Retina (tissue), 1 donor: ENCODE measurements around the gene CRLF1.
A peak's percentile ranks its signal among the peaks of the same experiment; 100 is the strongest.

Experiments used
- DNase-seq: peaks from one replicate; pipeline ENCODE4 v3.0.0-alpha.2; 2016

CRLF1 gene

DNA sequence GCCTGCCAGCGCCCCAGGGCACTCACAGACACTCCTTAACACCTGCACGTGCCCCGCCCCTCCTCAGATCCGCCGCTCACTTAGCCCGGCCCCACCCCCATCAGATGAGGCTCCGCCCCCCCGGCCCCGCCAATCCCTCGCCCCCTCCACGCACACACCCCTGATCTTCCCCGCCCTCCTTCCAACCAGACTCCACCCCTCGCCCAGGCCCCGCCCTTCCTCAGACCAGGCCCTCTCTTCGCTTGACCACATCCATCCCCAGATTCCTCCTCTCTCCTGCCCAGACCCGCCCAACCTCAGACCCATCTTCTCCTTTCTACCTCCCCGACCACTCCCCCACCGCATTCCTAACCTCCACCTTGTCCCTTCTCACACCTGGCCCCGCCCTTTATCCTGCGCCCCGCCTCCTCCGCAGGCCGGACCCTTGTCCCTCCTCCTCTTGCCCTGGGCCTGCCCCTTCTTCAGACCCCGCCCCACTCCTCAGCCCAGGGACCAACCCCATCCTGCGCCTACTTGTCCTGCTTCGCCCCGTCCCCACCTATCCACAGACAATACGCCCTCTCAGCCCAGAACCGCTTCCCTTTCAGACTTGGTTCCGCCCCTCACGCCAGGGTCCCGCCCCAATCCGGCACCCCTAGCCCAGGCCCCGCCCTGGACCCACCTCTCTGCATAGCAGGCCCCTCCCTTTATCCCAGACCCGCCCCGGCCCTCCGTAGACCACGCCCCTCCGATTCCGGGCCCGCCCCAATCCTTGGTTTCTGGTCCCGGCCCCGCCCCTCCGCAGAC lies 29.8 kb upstream of the CRLF1 start:
- peak; percentile 88 for DNase-seq

DNA sequence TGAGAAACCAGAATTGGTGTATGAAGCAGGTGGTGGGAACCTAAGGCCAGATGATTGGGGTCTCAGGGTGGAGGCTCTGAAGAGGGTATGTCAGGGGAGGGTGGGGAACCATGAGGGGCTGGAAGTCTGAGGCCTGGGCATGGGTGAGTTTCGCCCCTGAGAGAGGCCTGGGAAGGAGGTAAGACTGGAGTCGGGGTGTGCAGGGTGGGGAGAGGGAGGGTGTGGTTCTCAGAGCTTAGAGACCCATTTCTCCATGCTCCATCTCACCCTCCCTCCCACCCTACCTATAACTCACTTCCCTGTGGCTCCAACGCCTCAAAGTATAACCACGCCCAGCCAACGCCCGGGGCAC lies 29.2 kb upstream of the CRLF1 start:
- no peak for DNase-seq

DNA sequence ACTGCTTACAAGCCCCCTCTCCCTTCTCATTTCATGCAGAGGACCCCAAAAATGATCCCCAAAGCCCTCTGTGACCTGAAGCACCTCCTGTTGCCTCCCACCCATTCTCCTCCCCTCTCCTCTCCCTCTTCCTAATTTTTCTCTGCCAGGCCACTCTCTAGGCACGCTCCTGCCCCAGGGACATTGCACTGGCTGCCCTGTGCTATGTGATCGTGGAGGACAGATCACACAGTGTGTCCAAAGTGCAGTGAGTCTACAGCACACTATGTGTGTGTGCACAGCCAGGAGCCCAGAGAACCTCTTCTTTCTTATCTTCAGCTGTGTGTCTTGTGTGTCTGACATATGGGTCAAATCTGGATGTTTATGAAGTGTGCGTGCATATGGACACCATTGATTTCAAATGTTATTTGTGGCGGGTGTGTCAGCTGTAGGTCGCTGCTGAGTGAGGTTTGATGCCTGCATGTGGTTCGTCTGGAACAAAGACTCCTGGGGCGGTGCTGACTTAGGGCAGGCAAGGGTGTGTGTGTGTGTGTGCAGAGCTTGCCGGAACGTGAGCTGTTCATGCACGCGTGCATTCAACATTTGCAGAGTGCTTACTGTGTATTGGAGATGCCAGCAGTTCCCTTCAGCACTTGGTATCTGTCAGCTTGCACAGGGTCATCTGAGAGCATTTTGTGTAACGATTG lies 28.2 kb upstream of the CRLF1 start:
- DNase-seq: peak; percentile 61

DNA sequence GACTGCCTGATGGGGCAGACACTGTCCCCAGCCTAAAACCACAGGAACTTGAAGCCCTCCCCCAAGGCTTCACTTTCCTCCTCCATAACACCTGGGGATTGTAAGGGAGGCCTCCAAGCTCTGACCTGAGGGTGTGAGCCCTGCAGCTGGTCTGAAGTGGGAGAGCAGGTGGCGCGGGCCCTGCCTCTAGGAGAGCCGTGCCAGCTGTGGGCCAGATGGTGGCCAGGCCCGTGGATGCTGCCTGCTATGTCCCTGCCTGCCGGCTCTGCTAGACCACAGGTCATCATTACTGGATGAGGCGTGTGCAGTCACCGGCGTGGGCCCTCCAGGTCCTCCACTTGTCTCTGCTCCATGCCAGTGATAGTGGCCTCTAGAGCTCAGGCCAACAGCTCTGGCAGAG lies 26.7 kb upstream of the CRLF1 start:
- peak; percentile 19 for DNase-seq

DNA sequence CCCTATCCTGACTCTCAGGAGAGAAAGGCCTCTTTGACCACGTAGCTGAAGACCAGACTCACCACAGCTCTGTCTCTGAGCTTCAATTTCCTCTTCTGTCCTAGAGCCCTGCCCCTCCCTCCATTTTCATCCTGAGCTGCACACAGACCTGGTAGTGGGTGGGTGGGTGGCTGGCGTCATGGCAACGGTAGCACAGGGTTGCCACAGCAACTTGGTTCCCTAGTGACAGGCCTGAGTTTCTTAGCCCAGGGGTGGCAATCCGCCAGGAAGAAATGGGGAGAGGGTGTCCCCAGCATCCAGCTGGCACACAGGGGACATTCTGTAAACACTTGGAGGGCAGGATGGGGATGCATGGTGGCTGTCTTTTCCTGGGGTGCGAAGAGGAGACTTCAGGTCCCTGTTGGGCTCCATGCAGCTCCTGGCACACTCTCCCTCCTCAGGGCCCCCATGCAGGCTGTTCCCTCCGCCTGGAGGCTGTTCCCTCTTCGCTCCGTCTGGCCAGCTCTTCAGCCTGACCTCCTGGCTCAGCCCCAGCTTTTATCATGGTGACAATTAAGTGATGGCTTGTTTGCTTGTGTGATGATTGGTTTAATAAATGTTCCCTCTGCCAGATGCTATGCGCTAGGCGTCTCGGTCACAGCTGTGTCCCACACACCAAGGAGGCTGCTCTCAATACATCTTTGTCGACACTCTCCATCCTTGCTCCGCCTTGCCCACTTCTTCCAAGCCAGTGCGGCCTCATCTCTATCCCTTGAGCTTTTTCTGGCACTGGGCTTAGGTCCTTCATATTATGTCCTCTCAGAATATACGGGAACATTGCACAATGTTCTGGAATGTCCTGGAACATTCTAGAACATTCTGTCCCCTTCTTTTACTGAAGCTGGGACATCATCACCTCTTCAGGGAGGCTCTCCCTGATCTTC lies 22.8 kb upstream of the CRLF1 start:
- no peak for DNase-seq

DNA sequence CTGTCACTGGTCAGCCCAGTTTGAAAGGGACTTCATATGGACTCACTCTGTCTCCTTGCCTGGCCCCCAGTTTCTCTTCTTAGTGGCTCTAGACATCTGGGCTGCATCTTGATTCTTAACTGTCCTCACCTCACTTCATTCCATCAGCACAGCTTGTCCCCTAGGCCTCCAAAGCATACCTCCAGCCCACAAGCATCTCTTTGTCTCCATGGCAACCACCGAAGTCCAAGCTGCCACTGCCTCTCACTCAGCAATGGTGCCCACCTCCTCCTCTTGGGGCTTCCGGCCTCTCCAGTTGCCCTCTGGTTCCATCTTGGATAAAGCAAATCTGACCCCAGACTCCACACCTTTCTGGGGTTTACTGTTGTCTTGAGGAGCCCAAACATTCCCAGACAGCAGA lies 20.3 kb upstream of the CRLF1 start:
- DNase-seq: no peak

DNA sequence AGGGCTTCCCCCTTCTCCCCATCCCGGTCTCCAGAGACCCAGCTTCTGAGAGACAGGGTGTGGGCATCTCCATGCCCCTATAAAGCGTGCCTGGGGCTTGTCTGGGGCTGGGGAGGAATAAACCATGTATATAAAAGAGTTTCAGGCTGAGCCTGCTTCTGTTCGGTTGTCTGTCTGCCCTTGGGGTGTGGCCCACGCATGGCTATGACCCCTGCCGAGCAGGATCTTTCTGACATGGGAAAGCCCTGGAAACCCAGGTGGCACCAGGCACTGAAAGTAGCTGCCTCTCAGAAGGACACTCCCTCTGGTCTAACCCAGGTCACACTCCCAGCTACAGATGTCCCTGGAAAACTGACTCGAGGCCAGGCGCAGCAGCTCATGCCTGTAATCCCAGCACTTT lies 14.3 kb upstream of the CRLF1 start:
- no peak for DNase-seq

DNA sequence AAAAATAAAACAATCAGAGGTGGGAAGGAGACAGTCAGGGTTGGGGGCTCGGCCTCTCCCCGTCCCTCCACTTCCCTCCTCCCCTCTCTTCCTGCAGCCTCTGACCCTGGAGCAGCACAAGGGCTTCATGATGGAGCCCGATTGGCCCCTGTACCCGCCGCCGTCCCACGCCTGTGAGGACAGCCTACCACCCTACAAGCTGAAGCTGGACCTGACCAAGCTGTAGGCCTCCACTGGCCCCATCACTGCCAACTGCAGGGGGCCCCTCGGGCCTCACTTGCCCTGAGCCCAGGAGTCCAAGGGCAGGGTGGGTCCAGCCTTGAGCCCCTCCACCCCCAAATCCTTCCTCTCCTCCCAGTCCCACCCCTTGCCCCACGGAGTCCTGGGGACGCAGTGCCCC lies 13.7 kb upstream of the CRLF1 start:
- DNase-seq: no peak

DNA sequence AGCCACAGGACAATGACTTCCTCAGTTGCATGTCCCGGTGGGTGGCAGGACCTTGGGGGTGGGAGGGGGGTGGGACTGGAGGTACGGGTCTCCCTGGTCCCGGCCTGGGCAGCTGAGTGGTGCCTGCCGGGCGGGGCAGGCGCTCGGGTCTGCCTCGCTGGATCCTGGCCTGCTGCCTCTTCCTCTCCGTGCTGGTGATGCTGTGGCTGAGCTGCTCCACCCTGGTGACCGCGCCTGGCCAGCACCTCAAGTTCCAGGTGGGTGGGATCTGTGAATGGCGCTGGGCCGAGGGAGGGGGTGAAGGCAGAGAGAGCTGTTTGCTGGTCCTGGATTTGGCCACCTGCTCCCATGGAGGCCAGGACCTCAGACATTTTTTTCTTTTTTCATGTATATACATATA lies 11.6 kb upstream of the CRLF1 start:
- no peak for DNase-seq

DNA sequence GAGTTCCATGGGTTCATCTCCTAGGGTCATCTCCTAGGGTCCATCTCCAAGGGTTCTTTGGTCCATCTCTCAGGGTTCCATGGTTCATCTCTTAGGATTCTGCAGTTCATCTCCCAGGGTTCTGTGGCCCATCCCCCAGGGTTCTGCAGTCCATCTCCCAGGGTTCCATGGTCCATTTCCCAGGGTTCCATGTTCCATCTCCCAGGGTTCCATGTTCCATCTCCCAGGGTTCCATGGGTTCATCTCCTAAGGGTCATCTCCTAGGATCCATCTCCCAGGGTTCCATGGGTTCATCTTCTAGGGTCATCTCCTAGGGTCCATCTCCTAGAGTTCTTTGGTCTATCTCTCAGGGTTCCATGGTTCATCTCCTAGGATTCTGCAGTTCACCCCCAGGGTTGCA lies 11.0 kb upstream of the CRLF1 start:
- no peak for DNase-seq

DNA sequence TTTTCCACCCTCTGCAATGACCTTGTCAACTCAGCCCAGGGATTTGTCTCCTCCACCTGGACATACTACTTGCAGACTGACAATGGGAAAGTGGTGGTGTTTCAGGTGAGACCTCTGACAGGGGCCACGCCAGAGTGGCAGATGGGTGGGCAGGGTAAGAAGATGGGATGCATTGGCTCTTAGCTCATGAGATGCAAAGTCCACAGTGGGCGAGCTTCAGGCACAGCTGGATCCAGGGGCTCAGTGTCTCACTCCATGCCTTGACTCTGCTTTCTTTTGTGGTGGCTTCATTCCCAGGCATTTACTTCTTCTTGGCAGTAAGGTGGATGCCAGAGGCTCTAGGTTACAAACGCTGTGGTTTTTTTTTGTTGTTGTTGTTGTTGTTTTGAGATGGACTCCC lies 9.4 kb upstream of the CRLF1 start:
- no peak for DNase-seq

DNA sequence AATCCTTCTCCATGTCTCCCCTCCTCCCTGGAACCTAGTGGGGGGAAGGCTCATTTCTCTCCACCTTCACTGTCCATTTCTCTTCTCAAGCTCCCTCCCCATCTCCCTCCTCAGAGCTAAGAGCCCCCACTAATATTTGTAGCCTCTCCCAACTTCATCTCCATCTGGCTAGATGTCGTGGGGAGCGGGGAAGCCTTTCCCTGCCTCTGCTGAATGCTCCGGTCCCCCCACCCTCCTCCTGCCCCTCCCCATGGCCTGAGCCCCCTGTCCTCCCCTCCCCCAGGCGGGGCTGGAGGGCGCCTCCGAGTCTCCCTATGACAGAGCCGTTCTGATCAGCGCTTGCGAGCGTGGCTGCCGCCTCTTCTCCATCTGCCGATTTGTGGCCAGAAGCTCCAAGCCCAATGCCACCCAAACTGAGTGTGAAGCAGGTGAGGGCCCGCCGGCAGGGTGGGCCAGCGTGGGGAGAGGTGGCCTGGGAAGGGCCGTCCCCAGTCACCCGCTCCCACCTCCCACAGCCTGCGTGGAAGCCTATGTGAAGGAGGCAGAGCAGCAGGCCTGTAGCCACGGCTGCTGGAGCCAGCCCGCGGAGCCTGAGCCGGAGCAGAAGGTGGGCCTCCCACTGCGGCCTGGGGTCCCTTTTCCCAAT lies 7.1 kb upstream of the CRLF1 start:
- DNase-seq: peak; percentile 62

DNA sequence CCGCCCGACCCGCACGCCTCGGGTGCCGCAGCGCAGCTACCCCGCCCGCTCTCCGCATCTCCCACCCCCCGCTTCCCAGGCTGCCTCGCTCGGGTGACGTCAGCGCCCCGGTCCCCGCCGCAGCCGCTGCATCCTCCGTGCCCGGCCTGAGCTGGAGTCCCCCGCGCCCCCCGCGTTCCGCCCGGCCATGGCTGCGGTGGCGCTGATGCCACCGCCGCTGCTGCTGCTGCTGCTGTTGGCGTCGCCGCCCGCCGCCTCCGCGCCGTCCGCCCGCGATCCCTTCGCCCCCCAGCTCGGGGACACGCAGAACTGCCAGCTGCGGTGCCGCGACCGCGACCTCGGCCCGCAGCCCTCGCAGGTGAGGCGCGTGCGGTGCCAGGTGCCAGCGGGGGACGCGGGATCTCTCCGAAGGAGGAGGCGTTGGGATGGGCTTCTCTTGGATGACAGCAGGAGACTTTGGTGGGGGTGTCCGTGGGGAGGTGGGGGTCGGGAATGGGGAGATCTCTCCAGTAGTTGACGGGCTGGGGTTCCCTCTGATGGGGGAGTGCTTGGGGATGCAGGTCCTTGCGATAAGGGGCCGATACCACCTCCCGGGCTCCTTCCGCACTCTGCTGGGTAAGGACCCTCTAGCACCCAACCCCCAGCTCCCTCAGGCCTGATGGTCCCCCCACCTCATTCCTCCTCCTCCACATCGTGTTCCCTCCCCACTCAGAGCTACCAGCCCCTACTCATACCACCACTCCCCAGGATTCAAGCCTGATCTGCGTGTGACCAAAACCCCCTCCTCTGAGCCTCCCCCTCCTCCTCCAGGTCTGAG lies 6.4 kb upstream of the CRLF1 start, which contains the start of gene TMEM59L:
TMEM59L (plus strand) TSS at position 99 of the 817 bp plus-strand sequence; CDS start at position 188, 89 bp downstream.
- DNase-seq: peak; percentile 70

DNA sequence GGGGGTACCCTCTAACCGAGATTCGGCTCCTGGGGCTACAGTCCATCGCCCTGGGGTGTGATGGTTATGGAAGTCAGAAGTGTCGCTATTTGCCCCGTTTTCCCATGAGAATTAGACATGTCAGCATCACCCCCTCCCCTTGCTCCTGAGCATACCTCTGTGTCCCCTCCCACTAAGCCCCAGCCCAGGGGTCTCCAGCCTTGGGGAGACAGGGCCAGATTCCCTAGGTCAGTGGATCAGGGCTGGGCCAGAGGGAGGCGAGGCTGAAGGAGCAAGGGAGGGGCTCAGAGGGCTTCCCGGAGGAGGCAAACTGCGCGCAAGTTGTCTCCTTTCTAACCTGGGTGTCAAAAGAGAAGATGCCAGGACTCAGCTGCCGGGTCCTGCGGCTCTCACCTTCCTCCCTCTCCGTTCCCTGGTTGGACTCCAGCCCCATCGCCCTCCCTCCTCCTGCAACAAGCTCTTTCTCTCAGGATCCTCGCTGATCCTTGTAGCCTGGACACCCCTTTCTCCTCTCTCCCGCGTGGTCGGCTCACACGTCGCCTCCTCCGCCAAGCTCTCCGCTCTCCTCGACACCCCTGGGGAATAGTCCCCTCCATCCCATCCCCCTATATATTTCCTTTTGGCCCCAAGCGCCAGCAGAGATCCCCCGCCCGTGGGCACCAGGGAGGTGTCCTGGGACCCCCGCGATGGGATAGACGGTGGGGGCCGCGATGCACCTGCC lies 5.6 kb upstream of the CRLF1 start:
- peak; percentile 70 for DNase-seq

DNA sequence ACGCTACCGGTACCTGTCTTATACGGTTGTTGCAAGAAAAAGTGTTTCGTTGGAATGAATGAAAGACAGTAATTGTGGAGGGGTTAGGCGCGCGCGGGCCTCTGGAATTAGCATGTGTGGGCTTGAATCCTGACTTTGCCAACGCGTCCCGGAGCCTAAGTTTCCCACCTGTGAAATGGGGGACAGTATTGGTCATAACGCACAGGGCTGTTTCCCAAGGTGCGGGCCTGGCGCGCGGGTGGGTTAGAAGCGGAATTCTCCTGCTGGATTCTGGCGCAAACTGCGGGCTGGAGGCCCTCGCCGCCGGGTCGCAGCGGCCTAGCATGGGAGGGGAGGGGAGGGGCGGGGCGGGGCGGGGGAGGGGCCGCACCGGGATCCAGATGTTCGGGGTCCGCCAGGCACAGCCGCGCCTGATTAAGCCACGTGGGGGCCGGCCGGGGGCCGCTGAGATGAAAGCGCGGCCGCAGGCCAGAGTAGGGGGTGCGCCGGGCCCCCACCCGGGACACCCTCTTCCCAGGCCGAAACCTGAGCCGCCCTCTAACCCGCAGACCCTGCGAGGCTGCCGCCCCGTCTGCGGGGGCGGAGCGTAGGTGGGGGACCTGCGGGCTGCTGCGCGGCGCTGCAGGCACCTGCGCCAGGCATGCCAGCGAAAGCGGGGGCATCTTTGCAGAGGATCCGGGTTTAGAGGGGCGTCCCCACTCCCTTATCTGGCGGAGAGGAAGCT lies 4.9 kb upstream of the CRLF1 start:
- DNase-seq: peak; percentile 47

DNA sequence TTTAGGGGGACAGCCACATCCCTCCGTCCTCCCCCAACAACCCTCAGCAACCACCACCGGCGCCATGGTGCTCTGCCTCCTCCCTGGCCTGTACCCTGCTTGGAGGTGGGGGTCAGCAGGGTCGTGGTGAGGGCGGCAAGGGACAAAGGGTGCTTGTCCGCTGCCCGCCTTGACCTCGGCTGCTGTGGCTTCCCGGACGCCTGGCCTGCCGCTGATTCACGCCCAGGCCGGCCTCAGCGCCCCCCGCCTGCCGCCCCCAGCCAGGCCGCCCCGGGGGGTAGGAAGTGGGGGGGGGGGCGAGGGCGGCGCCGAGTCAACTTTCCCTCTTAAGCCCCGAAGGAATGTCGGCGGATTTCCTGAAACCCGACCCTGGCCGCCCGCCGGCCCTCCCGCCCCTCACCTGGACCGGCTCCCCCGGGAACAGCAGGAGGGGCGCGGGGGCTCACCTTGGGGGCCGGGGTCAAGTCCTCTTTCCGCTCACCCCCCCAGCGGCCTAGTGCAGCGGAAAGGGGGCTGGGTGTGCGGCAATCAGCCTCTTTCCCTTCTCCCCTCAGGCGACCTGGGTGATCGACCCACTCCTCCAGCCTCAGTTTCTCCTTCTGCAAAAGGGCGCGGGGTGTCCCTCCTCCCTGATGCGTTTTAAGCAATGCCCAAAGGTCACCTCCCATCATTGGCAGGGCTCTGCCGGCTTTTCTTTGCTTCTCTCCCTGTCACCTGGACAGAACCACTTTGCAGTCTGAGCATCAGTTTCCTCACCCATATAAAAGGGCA lies 4.1 kb upstream of the CRLF1 start:
- no peak for DNase-seq

DNA sequence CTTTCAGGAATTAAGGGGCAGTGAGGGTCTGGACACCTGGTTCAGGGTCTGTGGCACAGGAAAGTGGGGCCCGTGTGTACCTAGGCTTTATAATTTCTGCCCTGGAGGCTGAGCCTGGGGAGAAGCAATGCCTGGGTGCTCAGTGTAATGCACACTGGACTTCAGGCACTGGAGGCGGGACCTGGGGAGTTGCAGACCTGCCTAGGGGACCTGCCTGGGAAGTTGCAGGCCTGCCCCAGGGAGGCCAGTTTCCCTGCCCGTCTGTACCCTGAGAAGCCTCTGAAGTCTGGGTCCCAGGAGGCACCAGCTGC lies 3.6 kb upstream of the CRLF1 start:
- no peak for DNase-seq

DNA sequence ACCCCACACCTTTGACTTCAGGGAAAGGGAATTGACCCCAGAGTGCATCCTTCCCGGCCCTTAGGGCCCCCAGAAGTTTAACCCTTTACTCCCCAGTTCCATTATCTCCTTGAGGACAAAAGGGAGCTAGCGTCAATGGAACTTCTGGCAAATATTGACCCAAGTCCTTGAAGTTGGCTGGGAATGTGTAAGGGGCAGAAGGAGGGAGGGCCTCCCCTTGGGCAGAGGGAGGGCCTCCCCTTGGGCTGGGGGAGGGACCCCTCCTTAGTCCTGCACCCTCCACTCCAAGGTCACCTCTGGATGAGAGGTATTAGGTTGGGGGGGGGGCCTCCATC lies 3.1 kb upstream of the CRLF1 start:
- no peak for DNase-seq

DNA sequence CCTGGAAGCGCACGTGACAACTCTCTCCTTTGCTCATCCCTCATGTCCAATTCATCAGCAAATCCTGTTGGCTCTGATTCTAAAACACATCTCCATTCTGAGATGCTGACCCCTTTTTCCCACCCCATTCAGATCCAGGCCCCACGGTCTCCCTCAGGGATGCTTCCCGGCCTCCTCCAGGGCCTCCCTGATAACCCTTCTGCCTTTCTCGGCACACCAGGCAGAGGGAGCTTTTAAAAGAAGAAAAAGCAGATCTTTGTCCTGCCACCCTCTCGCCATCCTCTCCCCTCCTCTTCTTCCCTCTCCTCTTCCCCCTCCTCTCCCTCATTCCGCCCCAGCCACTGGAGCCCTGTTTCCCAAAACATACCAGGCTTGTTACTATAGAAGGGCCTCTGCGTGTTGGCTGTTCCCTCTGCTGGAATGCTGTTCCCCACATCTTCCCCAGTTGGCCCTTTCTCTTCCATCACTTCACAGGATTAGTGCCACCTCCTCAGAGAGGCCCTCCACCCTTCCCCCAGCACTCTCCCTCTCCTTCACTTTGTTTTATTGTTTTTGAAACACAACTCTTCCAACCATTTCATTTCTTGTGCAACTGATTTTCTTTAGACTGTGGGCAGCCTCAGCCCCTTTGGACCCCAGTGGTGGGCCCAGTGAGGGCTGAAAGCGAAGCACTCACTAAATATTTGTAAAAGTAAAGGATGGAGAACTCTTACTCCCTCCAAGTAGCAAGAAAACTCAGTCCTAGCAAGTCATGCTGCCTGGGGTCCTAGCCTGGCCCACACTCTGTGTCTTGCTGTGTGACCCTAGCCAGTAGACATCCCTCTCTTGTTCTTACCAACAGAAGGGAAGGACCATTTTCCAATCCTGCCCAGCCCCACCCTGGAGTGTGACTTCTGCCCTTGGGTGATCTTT lies 2.5 kb upstream of the CRLF1 start:
- DNase-seq: no peak
